Stimulated activated CD8-positive, alpha-beta memory T cell treated with anti-CD3 and anti-CD28 coated beads, Interleukin-2, amount 100 ng/mL, for 48 hours (primary cell): Measurements from ENCODE around the gene DCAF15.

Source experiments
- DNase-seq, 2 donors: peaks; one replicate each; pipeline ENCODE4 v3.0.0-alpha.2; 2020; ENCODE audit warnings: low read depth in 2 of 2

Gene DCAF15

DNA sequence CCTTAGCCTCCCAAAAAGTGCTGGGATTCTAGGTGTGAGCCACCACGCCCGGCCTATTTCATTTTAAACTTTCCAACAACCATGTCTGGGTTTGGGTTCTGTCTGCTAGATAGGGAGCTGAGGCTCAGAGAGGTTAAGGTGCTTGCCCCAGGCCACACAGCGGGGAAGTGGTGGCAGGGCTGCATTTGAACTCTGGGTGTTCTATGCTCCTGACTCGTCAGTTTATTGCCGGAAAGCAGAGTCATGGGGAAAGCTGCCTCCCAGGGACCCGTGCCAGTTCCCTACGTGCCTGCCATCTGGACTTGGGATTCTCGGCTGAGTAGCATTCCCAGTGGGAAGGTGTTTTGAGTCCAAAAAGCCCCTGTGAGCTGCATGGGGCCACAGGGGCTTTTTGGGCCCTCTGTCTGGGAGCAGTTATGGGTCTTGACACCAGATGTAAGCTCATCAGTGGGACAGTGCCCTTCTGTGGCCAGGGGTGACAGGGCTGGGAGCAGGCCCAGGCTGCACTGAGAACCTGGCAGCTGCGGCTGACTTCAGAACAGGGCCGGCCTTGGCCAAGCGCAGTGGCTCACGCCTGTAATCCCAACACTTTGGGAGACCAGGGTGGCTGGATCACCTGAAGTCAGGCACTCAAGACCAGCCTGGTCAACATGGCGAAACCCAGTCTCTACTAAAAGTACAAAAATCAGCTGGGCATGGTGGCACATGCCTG lies 42.9 kb downstream of the DCAF15 start:
- no peak for DNase-seq

- DNase-seq = no peak
These were observed 43.8 kb downstream of the DCAF15 start for GRCh38 chr19:13995878-13996765.

DNA sequence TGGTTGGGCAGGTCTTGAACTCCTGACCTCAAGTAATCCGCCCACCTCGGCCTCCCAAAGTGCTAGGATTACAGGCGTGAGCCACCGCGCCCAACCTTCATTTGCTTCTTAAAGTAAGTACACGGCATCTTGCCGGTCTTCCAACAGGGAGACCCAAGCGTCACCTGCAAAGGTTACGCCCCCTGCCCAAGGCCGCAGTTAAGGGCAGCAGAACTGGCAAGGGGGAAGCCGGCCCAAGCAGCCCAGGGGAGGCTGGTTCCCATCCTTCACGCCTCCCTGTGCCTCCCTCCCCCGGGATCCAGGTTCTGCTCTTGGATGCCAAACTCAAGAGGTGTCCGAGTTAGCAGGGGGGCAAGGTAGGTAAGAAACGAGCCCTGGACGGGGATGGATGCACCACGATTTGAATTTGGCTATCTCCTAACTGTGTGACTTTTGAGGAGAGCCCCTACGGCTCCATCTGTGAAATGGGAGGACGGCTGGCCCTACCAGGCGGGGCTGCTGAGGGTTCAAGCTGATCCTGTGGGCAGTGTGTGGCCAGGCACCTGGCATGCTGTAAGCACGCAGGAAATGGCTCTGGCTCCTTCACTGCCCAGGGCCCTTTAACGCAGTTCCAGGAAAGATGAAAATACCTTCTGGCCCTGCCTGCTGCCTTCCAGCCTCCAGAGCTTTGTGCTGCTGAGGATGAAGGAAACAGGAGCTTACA lies 44.8 kb downstream of the DCAF15 start:
- DNase-seq = no peak

GRCh38 chr19:13997631-13997962 lies 45.3 kb downstream of the DCAF15 start:
- DNase-seq = no peak

DNA sequence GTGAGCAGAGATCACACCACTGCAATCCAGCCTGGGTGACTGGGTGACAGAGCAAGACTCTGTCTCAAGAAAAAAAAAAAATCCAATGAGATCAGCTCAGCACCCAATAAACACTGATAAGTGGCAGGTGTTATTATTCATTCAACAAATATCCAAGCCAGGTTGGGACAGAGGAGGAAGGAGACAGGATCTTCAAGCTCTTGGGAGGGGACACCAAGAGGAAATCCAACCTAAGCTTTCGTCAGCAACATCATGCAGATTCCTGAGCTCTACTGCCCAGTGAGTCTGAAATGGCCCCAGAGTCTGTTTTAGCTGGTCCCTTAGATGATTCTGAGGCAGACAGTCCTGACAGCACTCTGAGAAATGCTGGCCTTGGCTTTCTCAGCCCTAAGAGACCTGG lies 46.1 kb downstream of the DCAF15 start:
- no peak for DNase-seq

DNA sequence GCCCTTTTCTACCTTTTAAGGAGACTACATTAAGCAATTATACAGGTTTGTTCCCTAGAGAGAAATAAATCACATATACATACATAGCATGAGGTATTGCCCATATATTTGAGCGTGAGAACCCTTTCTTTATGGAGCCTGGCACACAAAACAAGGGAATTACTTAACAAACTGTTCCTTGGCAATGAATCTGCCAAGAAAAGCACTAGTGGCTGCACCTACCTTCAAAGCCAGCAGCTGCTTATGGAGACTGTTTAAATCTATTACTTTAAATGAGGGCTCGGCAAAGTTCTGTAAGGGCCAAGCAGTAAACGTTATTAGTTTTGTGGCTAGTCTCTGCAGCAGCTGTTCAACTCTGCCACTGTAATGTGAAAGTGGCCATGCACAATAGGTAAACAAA lies 46.8 kb downstream of the DCAF15 start:
- DNase-seq = no peak

- DNase-seq = no peak
These were observed 48.5 kb downstream of the DCAF15 start for GRCh38 chr19:14000691-14001375.

- DNase-seq = no peak
These were observed 50.4 kb downstream of the DCAF15 start for GRCh38 chr19:14002571-14003250.

- no peak for DNase-seq
These were observed 51.1 kb downstream of the DCAF15 start for GRCh38 chr19:14003251-14004055.

DNA sequence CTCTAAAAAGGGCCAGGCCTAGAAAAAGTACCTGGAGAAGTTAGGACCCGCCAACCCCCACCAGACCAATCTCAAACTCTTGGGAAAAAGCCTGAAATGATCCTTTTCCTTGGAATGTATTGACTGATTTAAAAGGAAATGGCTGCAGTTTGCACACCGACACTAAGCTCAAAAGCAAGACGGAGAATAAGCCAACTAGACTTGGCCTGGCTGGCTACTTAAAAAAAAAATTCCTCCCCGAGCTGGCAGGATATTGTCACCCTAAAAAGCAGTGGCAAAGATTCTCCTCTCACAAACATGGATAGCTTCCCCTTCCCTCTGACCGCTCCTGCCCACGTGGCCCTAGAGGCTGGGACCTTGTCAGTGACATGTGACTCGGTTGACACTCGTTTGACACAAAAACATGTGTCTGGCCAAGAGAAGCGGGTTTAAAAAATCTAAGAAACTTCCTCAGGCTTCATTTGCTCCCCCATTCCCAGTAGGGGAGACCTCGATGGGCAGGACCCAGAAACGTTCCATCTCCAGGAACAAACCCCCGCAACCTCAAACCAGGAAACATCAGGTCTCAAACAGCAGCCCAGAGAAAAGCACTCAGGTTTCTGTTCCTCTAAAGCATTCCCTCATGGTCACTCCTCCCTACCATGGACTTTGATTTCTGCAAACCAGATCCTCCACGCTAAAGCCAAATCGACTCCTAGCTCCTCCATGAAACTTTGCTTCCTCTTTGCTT lies 52.5 kb downstream of the DCAF15 start:
- no peak for DNase-seq

- peak; percentile 87 to 94 for DNase-seq
These were observed 53.2 kb downstream of the DCAF15 start for GRCh38 chr19:14005349-14006084.

DNA sequence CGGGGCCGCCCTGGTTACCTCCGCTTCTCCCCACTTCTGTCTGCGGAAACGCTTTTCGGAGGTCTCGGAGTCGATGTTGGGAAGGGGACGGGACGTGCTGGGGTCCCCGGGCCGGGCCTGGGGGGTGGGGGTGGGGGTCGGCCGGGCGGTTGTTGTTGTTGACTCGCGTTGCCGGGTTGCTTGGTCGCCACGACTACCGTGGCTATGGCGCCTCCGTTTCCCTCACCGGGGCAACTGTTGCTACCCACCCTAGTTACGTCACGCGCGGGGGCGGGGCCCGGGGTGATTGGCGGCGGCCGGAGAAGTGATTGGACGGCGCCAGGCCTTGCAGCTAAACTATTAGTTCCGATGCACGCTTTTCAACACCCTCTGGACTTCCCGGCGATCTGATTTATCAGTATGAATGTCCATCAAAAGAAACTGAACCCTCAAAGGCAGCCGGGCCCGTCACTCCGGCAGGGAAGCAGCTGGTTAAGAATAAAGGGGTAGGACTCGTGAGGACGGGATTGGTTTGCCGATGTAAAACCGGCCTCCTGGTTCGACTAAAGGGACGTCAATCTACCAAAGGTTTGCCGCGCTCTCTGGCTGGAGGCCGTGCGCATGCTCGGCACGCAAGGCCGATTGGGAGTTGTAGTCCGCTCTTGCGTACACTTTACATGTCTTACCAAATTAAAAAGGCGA lies 53.9 kb downstream of the DCAF15 start, which contains the start of gene RFX1:
TSS of gene RFX1 (minus strand) at position 236 of the 681 bp plus-strand sequence. CDS start 12,477 bp downstream, outside the sequence.
- peak; percentile 100 for DNase-seq

DNA sequence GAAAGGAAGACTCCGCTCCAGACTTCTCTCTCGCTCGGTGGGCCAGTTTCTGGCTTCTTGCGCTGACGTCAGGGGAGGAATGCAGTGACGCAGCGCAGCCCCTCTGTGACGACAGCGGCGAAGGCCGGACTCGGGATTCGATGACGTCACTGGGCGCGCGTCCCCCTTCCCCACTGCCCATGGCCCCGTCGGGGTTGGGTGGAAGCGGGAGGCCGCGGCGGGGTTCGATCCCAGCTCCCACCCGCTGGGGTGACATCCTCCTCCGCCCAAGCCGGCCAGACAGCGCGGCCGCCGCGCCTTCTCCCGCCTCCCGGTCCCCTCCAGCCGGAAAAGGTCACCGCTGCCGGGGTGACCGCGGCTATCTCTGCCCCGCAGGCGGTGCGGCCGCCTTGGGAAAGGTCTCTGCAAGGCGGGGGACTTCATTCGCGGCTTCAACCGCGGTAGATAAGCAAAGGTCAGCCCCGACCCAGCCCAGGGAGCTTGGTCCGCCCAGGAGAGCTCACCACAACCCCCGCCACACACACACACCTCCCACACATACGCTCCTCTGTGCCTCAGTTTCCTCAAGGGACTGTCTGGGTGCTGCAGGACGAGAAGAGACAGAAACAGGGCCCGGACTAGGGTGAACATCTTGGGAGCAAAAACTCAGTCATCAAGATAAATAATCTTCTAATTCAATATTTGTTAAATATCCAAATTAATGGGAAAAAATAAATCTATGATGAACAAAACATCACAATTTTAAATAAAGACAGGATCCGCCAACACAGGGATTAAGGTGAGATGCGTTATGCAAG lies 54.7 kb downstream of the DCAF15 start:
- peak; percentile 69 to 72 for DNase-seq
